Neuron (in vitro differentiated cells): ENCODE data around the gene BAZ2A.

Experiments
- H2AFZ ChIP-seq: one replicate; pipeline ENCODE4 v1.6.1; 2013; ENCODE audit warnings: low read depth, mild to moderate bottlenecking, inconsistent platforms, low read length, moderate library complexity
- H3K27me3 ChIP-seq: one replicate; pipeline ENCODE4 v1.6.1; 2013; ENCODE audit warnings: low read length; ENCODE audit not compliant: insufficient read depth
- H3K36me3 ChIP-seq: one replicate; pipeline ENCODE4 v1.6.1; 2013; ENCODE audit warnings: low read length; ENCODE audit not compliant: insufficient read depth
- H3K4me1 ChIP-seq: one replicate; pipeline ENCODE4 v1.6.1; 2013; ENCODE audit warnings: low read length; ENCODE audit not compliant: insufficient read depth
- H3K4me3 ChIP-seq: 2 replicates; pipeline ENCODE4 v1.5.1; 2013; ENCODE audit warnings: mild to moderate bottlenecking, low read length, moderate library complexity
- H3K9me3 ChIP-seq: one replicate; pipeline ENCODE4 v1.6.1; 2013; ENCODE audit warnings: low read length

The BAZ2A gene

DNA sequence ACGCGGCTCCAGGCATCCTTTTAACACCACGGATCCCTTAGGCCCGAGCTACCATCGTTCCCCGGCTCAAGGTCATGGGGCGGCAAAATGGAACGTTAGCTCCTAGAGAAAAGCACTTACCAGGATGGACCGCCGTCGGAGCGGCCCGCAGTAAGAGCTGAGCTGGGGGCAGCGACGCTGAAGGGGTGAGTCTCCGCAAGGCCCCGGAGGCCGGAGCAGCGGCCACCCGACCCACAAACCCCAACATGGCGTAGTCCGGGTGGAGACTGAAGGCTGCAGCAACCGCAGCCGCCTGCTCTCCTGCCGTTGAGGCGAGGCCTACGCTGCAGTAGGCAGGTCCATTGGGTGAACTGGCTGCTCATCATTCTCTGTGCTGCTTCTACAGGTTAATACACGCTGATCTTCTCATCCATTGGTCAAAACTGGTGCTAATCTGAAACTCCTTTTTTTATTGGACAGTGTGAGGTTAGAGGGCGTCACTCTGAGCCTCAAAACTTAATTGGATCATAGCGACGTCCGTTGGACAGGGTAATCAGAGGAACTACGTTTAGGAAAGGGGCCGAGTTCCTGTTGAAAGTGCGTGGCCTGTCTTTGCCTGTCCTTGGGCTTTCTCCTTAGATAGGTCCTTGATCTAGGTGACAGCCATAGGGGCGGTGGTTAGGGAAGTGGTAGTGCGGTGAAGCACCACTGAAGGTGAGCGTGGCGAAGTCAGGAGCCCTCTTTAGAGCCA lies 15.8 kb upstream of the BAZ2A start, which contains the start of gene ATP5F1B:
TSS of gene ATP5F1B (minus strand) at position 268 of the 730 bp plus-strand sequence. CDS start at position 247, 21 bp downstream.
- no peak within 1 kb of the TSS for H2AFZ ChIP-seq
- H3K4me1 ChIP-seq = peaks cover 19% of the 10 kb centered on the region
- peak within 1 kb of the TSS; percentile 77 for H3K4me3 ChIP-seq
- no peaks in the 10 kb centered on the region for H3K9me3 ChIP-seq
- H3K36me3 ChIP-seq = peaks cover 31% of the 10 kb centered on the region
- no peaks in the 10 kb centered on the region for H3K27me3 ChIP-seq

DNA sequence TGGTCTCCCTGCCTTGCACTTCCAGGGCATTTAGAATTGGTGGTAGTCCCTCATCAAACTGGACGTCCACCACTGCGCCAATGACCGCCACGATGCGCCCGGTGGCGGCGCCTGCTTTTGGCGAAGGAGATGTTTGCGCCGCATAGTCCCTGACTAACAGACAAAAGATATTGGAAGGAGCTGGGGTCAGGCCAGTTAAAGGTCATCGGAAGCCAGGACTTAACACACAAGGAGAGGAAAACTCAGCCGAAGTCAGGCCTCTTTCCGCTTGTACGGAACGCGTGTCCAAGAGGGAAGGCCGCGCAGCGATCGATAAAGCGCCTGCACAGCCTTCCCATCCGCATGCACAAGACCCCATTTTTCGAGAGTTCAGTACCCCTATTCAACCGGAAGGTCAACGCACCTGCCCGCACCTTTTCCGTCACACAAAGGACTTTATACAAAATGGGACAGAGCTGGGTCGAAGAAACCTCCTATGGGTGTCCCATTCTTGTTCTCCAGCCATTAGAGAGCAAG lies 15.1 kb upstream of the BAZ2A start:
- Histone ChIP-seq H3K4me3 (peak overlapping the region; percentile 77), H3K9me3 (no peaks in the 10 kb centered on the region), H3K4me1 (peaks cover 19% of the 10 kb centered on the region), H2AFZ (no peak overlapping the region), H3K36me3 (peaks cover 37% of the 10 kb centered on the region), H3K27me3 (no peaks in the 10 kb centered on the region)

GRCh38 chr12:56644654-56645053 lies 14.5 kb upstream of the BAZ2A start:
- H3K4me1 ChIP-seq = peaks cover 19% of the 10 kb centered on the region
- H3K36me3 ChIP-seq = peaks cover 41% of the 10 kb centered on the region
- no peaks in the 10 kb centered on the region for H3K9me3 ChIP-seq

DNA sequence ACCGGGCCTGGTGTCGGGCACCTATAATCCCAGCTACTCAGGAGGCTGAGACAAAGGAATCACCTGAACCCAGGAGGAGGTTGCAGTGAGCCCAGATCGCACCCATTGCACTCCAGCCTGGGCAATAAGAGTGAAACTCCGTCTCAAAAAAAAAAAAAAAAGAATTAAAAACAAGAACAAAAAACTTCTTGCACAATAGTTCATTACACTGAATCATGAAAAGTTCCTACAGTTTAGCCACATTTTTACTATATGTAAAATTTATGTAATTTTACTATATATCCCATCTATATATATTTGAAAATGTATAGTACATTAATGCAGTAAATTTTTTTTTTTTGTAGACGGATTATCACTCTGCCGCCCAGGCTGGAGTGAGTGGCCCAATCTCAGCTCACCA lies 11.1 kb upstream of the BAZ2A start:
- no peak overlapping the region for H2AFZ ChIP-seq
- H3K27me3 ChIP-seq = no peaks in the 10 kb centered on the region
- peaks cover 60% of the 10 kb centered on the region for H3K36me3 ChIP-seq
- no peak overlapping the region for H3K4me3 ChIP-seq
- H3K9me3 ChIP-seq = no peaks in the 10 kb centered on the region
- peaks cover 27% of the 10 kb centered on the region for H3K4me1 ChIP-seq

More at GRCh38 chr12:56644654-56645053, 14.5 kb upstream of the BAZ2A start:
- Histone ChIP-seq H3K4me3 (peak overlapping the region; percentile 77), H2AFZ (no peak overlapping the region), H3K27me3 (no peaks in the 10 kb centered on the region)

DNA sequence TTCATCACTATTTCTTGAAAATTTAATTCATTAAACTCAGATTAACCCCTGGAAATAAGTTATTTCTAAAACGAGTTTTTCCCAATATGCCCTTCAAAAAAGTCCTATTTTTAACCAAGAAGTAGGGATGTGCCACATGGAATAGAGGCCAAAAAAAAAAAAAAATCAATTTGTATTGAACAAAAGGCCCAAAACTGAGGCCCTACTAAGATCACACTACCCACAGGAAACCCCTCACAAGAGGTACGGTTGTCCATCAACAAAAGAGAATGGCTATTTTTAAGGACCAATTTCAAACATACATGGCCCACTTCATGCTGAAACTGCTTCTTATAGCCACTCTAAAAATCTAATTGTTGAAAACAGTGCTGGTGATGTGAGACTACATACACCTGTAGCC lies 7.5 kb upstream of the BAZ2A start:
- no peak overlapping the region for H2AFZ ChIP-seq
- peaks cover 40% of the 10 kb centered on the region for H3K4me1 ChIP-seq
- H3K27me3 ChIP-seq = no peaks in the 10 kb centered on the region
- H3K9me3 ChIP-seq = no peaks in the 10 kb centered on the region
- peaks cover 39% of the 10 kb centered on the region for H3K36me3 ChIP-seq
- H3K4me3 ChIP-seq = no peak overlapping the region

DNA sequence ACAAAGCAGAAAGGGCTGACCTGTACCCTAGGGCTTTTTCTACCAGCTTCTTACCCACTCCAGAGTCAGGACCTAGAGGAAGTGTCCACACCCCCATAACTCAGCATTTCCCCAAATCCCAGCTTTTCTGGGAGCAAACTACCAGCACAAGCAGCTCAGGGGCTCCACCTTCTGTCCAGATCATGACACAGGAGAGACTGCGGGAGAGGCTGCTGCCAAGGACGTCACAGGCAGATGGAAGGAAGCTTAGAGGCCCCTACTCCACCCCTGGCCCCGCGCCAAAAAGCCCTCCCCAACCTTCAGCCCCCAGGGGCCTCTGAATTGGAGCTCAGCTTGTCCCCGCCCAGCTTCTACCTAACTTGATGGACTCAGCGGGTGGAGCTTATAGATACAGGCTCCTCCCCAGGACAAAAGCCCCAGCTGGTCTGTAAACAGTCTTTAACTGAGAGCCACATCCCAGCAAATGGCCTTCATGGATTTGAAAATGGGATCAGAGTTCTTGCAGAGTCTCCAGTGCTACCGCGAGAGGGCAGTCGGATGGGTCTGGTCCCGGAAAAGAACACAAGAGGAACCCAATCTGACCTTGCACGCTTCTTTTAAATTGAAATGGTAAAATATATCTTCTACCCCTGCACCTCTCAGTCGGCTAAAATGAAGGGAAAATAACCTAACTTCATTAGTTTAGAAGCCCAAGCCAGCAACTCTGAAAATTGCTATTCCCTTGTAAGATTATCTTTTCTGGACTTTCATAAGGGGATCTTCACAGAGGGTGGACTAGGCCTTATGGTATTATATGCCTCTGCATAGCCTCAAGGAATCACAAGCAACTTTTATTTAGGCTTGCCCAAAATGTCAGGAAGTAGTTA lies 6.8 kb upstream of the BAZ2A start:
- peaks cover 47% of the 10 kb centered on the region for H3K4me1 ChIP-seq
- no peaks in the 10 kb centered on the region for H3K9me3 ChIP-seq
- peaks cover 32% of the 10 kb centered on the region for H3K36me3 ChIP-seq
- H2AFZ ChIP-seq = no peak overlapping the region
- H3K27me3 ChIP-seq = no peaks in the 10 kb centered on the region
- H3K4me3 ChIP-seq = peak overlapping the region; percentile 83

DNA sequence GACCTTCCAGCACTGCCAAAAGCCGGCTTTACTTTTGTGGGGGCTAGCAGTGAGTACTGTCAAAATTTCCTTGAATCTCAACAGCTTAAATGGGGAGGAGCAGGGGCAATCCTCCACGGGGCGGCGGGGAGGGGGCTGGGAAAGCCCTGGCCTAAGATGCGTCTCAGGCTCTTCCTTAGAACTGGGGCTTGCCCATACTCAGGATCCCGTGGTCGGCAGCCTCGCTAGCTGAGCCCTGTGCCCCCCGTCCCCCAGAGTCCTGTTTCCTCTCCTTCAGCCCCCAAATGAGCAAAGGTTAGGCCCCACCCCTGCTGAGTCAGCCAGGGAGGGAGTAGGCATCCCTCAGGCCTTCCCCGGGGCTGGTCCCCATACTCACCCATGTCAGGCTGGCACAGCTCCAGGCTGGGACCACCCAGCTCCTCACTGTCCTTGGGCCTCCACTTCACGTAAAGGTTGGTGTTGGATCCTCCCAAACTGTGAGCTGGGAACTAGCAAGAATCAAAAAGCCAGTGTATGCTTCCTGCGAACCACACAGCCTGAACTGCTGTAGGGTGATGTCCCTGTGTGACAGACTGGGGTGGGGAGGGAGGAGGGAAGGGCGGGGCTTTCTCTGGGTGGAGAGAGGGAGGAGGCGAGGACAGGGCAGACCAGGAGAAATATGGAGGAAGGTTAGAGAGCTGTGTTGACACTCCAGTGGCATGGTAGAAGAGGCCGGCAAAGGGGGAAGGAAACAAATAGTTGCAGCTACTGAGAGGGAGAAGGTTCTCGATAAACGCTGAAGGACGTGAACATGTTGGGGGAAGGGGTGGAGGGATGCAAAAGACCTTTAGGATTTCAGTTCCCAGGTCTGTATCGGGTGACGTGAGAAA lies 5.9 kb upstream of the BAZ2A start:
- H3K4me3 ChIP-seq = peak overlapping the region; percentile 83
- no peaks in the 10 kb centered on the region for H3K27me3 ChIP-seq
- H3K4me1 ChIP-seq = peaks cover 52% of the 10 kb centered on the region
- peaks cover 29% of the 10 kb centered on the region for H3K36me3 ChIP-seq
- H3K9me3 ChIP-seq = no peaks in the 10 kb centered on the region
- H2AFZ ChIP-seq = no peak overlapping the region

- H3K27me3 ChIP-seq = no peaks in the 10 kb centered on the region
- peaks cover 24% of the 10 kb centered on the region for H3K36me3 ChIP-seq
- H2AFZ ChIP-seq = peak overlapping the region; percentile 73
- H3K9me3 ChIP-seq = no peaks in the 10 kb centered on the region
- peak overlapping the region; percentile 83 for H3K4me3 ChIP-seq
- peaks cover 57% of the 10 kb centered on the region for H3K4me1 ChIP-seq
Observed at GRCh38 chr12:56634837-56635791, 5.0 kb upstream of the BAZ2A start.

DNA sequence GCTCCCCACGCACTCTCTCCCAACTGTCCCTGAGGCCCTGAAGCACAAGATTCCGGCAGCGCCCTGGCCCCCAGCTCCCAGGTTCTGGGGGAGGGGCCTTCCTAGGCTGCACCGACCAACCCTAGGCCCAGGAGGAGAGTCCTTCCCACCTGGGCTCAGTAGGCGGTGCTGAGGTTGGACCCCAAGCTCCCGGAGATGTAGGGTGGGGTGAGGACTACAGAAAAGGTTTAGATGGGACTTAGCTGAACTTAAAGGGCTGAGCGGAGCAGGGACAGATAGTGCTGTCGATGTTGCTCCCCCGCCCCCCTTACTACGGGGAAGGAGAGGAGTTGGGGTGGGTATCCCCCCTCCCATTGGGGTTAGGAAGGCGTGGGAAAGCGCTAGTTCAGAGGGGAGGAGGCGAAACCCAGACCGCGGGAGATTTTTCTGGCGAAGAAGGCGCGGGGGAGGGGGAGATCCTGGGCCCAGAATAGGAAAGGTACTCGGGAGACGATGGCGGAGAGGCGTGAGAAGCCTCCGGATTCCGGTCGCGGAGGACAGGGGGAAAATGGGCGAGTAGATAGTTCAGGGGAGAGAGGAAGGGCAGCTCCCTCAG lies 4.2 kb upstream of the BAZ2A start:
- Histone ChIP-seq H3K4me3 (peak overlapping the region; percentile 83), H3K4me1 (peaks cover 57% of the 10 kb centered on the region), H3K27me3 (no peaks in the 10 kb centered on the region), H3K36me3 (peaks cover 17% of the 10 kb centered on the region), H2AFZ (peak overlapping the region; percentile 73), H3K9me3 (no peaks in the 10 kb centered on the region)

DNA sequence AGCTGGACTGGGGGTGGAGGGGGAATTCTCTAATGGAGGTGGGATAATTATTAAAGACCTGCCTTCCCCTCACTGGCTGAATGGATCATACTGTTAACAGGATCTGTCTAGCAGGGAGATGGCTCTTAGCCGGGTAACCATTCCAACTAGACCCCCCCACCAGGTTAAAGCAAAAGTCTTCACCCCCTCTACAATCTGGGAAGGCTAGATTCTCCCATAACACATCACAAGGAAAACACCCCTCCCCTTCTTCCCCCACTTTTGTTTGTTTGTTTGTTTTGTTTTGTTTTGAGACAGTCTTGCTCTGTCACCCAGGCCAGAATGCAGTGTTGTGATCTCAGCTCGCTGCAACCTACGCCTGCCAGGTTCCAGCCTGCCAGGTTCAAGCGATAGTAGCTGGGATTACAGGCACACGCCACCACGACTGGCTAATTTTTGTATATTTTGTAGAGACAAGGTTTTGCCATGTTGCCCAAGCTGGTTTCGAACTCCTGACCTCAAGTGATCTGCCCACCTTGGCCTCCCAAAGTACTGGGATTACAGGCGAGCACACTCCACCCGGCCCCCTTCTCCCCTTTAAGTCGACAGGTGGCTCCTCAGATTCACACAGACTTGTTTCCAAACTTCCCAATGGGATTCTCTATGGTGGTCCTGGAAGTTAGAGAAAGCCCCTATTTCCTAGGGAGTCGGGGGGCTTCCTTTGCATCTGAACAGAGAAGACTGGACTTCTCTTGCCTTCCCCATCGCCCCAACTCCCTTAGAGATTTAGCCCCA lies 3.5 kb upstream of the BAZ2A start:
- H3K4me3 ChIP-seq = peak overlapping the region; percentile 83

More for the DNA sequence above, 3.5 kb upstream of the BAZ2A start:
- H2AFZ ChIP-seq = peak overlapping the region; percentile 73
- H3K27me3 ChIP-seq = no peaks in the 10 kb centered on the region
- H3K9me3 ChIP-seq = no peaks in the 10 kb centered on the region
- peaks cover 58% of the 10 kb centered on the region for H3K4me1 ChIP-seq
- peaks cover 10% of the 10 kb centered on the region for H3K36me3 ChIP-seq
